AG04449 (cell line): ENCODE measurements around the gene FLVCR2.
A peak's percentile ranks its signal among the peaks of the same experiment; 100 is the strongest.

Source experiments
- CTCF ChIA-PET: fragments of 350-600 bp; formaldehyde crosslinking; extraction: SDS; loops from one replicate; lab custom pipeline; 2021; ENCODE audit warnings: antibody characterized with exemption; lab: Yijun Ruan, JAX
- POLR2A ChIA-PET: fragments of 400-600, 350-600 bp; formaldehyde crosslinking; extraction: SDS; loops from one replicate; lab custom pipeline; 2020; ENCODE audit warnings: antibody characterized with exemption, inconsistent platforms; lab: Yijun Ruan, JAX
- DNase-seq: peaks from one replicate; pipeline ENCODE4 v3.0.0-alpha.2; 2010; ENCODE audit warnings: low read depth, low spot score
- H3K4me3 ChIP-seq: 2 replicates; pipeline ENCODE4 v1.5.1; 2011; ENCODE audit warnings: low read depth, mild to moderate bottlenecking, control low read depth, low read length
- TF ChIP-seq, protein P1 (sequence below): IDR thresholded peaks from one replicate; pipeline ENCODE4 v1.5.1; 2011; ENCODE audit warnings: mild to moderate bottlenecking, moderate library complexity, low read length, control low read depth, inconsistent platforms; ENCODE audit not compliant: insufficient read depth; ENCODE audit errors: missing control alignments

The FLVCR2 gene

DNA sequence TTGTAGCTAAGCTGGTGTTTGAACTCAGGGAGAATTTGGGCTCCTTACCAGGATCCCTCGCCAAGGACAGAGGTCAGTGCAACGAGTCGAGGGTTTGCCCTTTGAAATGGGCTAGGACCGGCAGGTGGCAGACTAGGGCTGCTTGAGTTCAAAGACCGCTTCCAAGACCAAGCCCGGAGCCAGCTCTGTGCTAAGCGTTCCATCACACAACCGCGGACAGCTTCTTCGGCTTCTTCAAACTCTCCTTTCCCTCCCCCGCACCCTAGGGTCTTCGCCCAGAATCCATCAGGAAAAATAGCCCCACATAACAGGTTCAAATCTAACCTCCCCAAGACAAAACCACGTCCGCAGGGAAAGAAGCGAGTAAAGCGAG, 705 bp upstream of the FLVCR2 start:
- DNase-seq, result no peak
- TF ChIP-seq, protein P1, sequence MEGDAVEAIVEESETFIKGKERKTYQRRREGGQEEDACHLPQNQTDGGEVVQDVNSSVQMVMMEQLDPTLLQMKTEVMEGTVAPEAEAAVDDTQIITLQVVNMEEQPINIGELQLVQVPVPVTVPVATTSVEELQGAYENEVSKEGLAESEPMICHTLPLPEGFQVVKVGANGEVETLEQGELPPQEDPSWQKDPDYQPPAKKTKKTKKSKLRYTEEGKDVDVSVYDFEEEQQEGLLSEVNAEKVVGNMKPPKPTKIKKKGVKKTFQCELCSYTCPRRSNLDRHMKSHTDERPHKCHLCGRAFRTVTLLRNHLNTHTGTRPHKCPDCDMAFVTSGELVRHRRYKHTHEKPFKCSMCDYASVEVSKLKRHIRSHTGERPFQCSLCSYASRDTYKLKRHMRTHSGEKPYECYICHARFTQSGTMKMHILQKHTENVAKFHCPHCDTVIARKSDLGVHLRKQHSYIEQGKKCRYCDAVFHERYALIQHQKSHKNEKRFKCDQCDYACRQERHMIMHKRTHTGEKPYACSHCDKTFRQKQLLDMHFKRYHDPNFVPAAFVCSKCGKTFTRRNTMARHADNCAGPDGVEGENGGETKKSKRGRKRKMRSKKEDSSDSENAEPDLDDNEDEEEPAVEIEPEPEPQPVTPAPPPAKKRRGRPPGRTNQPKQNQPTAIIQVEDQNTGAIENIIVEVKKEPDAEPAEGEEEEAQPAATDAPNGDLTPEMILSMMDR, result peak; percentile 85
- ChIA-PET POLR2A (interaction anchor here (1.0 to 1.6 kb wide), 2 partner anchors 76 to 77 kb away, joined by 3 to 6 read pairs; no protein-coding TSS in a partner anchor), CTCF (interaction anchor here (0.7 to 13.2 kb wide), 40 partner anchors 9 to 619 kb away, joined by 3 to 896 read pairs (median 4); partner anchors contain the start of genes ERG28 and TTLL5)
- peak overlapping the region; percentile 59 for H3K4me3 ChIP-seq

DNA sequence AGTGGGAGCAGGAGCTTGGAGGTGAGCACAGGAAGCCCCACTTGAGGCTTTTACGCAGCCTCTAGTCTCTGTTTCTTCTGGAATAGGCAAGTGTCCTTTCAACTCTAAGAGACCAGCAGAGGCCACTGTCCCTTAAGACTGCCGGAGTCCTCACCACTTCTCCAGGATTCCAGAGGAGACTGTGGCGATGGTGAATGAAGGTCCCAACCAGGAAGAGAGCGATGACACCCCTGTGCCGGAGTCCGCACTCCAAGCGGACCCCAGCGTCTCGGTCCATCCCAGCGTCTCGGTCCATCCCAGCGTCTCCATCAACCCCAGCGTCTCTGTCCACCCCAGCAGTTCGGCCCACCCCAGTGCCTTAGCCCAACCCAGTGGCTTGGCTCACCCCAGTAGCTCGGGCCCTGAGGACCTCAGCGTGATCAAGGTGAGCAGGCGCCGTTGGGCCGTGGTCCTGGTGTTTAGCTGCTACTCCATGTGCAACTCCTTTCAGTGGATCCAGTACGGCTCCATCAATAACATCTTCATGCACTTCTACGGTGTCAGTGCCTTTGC, 442 bp downstream of the FLVCR2 start:
- DNase-seq, result no peak
- CTCF ChIA-PET, result interaction anchor here (0.8 to 13.2 kb wide), 16 partner anchors 10 to 404 kb away, joined by 3 to 896 read pairs (median 7); partner anchors contain the start of genes ERG28 and TTLL5
- TF ChIP-seq, protein P1, result no peak
- peak overlapping the region; percentile 59 for H3K4me3 ChIP-seq
- POLR2A ChIA-PET, result no interaction called here

DNA sequence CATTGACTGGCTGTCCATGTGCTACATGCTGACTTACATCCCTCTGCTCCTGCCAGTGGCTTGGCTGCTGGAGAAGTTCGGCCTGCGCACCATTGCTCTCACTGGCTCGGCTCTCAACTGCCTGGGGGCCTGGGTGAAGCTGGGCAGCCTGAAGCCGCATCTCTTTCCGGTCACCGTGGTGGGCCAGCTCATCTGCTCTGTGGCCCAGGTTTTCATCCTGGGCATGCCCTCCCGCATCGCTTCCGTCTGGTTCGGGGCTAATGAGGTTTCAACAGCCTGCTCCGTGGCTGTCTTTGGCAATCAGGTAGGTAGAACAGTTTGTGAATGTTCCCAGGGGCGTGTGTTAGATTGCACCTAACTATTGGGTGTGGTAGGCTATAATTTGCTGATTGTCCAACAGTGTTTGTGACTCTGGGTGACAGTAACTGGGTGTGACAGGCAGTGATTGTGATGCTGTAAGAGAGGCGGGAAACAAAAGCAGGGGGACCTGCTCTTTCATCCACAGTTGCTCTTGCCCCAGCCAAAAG, 981 bp downstream of the FLVCR2 start:
- ChIA-PET CTCF (interaction anchor here (1.2 to 13.2 kb wide), 7 partner anchors 11 to 130 kb away, joined by 3 to 896 read pairs (median 18); partner anchors contain the start of genes ERG28 and TTLL5), POLR2A (no interaction called here)
- TF ChIP-seq, protein P1, result no peak
- peak overlapping the region; percentile 59; the same call in 1 of the 2 replicates for H3K4me3 ChIP-seq
- no peak for DNase-seq

DNA sequence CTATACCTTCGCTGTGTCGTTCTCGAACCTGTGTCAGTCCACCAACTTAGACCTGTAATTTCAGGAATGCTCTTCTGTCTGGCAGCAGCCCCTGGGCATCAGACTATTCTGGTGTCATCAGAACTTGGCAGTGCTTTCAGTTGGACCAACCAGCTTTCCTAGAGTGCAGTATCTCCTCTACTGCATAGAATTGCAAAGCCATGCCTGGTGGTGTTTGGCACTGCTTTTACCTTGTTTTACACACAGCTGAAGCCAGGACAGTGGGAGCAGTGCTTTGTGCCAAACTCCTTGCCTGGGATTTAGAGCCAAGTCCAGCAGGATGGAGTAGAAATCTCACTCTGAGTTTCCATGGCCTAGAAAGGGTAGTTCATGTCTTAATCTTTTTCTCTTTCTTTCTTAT, 1.5 kb downstream of the FLVCR2 start:
- DNase-seq, result no peak
- ChIA-PET POLR2A (no interaction called here), CTCF (interaction anchor here (1.4 to 13.2 kb wide), 4 partner anchors 18 to 130 kb away, joined by 3 to 896 read pairs (median 96); partner anchors contain the start of genes ERG28 and TTLL5)
- no peak overlapping the region for H3K4me3 ChIP-seq
- TF ChIP-seq, protein P1, result no peak

DNA sequence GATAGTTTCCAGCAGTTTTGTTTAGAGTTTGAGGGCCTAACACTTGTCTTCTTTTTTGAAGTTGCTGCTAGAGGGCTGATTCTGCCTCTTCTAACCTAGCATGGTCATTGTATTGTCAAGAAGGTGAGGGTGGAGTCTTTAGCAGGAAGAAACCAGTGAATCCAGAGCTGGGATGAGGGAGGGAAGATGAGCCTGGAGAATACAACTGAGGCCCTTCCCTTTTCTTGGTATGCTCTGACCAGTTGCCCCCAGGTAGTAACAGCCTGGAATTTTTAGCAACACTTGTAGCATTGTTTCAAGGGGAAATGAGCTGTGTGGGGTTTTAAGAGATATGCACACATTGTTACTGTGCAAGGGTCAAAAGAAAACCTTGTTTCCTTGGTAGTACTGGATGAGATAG, 9.0 kb downstream of the FLVCR2 start:
- H3K4me3 ChIP-seq, result no peak overlapping the region
- TF ChIP-seq, protein P1, result no peak
- POLR2A ChIA-PET, result no interaction called here
- DNase-seq, result no peak
- CTCF ChIA-PET, result interaction anchor here (2.2 kb wide), 1 partner anchor 67 kb away, joined by 7 read pairs; no protein-coding TSS in a partner anchor

DNA sequence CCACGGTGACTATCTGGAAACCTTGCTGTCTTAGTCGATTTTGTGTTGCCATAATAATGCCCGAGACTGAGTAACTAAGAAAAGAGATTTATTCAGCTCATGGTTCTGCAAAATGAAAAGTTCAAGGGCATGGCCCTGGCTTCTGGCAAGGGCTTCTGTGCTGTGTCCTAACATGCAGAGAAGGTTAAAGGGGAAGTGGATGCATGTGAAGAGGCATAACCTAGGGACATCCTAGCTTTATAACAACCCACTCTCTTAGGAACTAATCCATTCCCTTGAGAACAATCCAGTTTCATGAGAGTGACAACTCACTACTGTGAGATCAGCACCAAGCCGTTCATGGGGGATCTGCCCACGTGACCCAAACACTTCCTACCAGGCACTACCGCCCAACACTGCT, 11.5 kb downstream of the FLVCR2 start:
- TF ChIP-seq, protein P1, result no peak
- POLR2A ChIA-PET, result no interaction called here
- CTCF ChIA-PET, result interaction anchor here (1.4 to 1.5 kb wide), 2 partner anchors 12 to 68 kb away, joined by 4 to 8 read pairs; partner anchors contain the start of gene FLVCR2

More for the DNA sequence above, 11.5 kb downstream of the FLVCR2 start:
- no peak for DNase-seq
- H3K4me3 ChIP-seq, result no peak overlapping the region
